WTC11 (cell line): ENCODE measurements around the gene ATG101. TPM values are rescaled to one million over a fixed set of nuclear protein-coding genes. Genes with fewer than 3 reads are reported as not detected.

Experiments used
- ATAC-seq: fragments of 200-7000 bp; cut with Tn5 transposase; 2 replicates; pipeline ENCODE4 v1.10.0; 2021; ENCODE audit warnings: mild to moderate bottlenecking, moderate library complexity
- CTCF ChIA-PET: fragments of 300-600 bp; sonication (Branson Sonifier 250); formaldehyde crosslinking; loops from one replicate; lab custom pipeline; 2021; ENCODE audit warnings: antibody characterized with exemption; lab: Charles Lee
- POLR2A ChIA-PET: fragments of 350-600 bp; sonication (Branson Sonifier 250); formaldehyde crosslinking; loops from one replicate; lab custom pipeline; 2021; ENCODE audit warnings: antibody characterized with exemption; lab: Charles Lee
- DNase-seq: peaks from one replicate; pipeline ENCODE4 v3.0.0; 2021; ENCODE audit warnings: low spot score
- H3K27ac Mint-ChIP-seq: 2 replicates; pipeline ENCODE4 v1.8.0; 2021; ENCODE audit warnings: mixed read lengths
- H3K27me3 Mint-ChIP-seq: 2 replicates; pipeline ENCODE4 v1.8.0; 2021; ENCODE audit warnings: low read depth, mild to moderate bottlenecking, moderate library complexity, mixed read lengths
- H3K36me3 Mint-ChIP-seq: 2 replicates; pipeline ENCODE4 v1.8.0; 2021; ENCODE audit warnings: mixed read lengths
- H3K4me1 Mint-ChIP-seq: 2 replicates; pipeline ENCODE4 v1.8.0; 2022; ENCODE audit warnings: mixed read lengths
- H3K4me3 Mint-ChIP-seq: 2 replicates; pipeline ENCODE4 v1.8.0; 2021; ENCODE audit warnings: mild to moderate bottlenecking, moderate library complexity, mixed read lengths
- H3K9me3 Mint-ChIP-seq: 2 replicates; pipeline ENCODE4 v1.8.0; 2021; ENCODE audit warnings: mixed read lengths
- ARID4B ChIP-seq: sonication (generic); formaldehyde crosslinking; IDR thresholded peaks from 2 replicates; pipeline ENCODE4 v1.8.0; 2023; ENCODE audit warnings: missing genetic modification reagents, mild to moderate bottlenecking, borderline replicate concordance
- CBFB ChIP-seq: sonication (generic); formaldehyde crosslinking; IDR thresholded peaks from 2 replicates; pipeline ENCODE4 v1.8.1; 2022; ENCODE audit warnings: mild to moderate bottlenecking, low read depth, missing genetic modification reagents
- ELF4 ChIP-seq: sonication (generic); formaldehyde crosslinking; IDR thresholded peaks from 2 replicates; pipeline ENCODE4 v1.8.1; 2022; ENCODE audit warnings: low read depth, mild to moderate bottlenecking, moderate library complexity, missing genetic modification reagents
- EMX1 ChIP-seq: fragments of 250-450 bp; sonication (Bioruptor Pico); IDR thresholded peaks from 2 replicates; pipeline ENCODE4 v1.8.0; 2021; ENCODE audit warnings: mild to moderate bottlenecking
- FOXJ3 ChIP-seq: sonication (generic); formaldehyde crosslinking; IDR thresholded peaks from 2 replicates; pipeline ENCODE4 v1.9.0; 2021; ENCODE audit warnings: missing genetic modification reagents, mild to moderate bottlenecking, borderline replicate concordance
- FOXP1 ChIP-seq: sonication (generic); formaldehyde crosslinking; IDR thresholded peaks from 2 replicates; pipeline ENCODE4 v1.8.0; 2022; ENCODE audit warnings: missing genetic modification reagents, mild to moderate bottlenecking, moderate library complexity, borderline replicate concordance
- GRHL2 ChIP-seq: fragments of 250-450 bp; sonication (Bioruptor Pico); IDR thresholded peaks from 2 replicates; pipeline ENCODE4 v1.8.0; 2022; ENCODE audit warnings: mild to moderate bottlenecking, moderate library complexity; ENCODE audit not compliant: insufficient replicate concordance, severe bottlenecking
- MLX ChIP-seq: sonication (generic); formaldehyde crosslinking; IDR thresholded peaks from 2 replicates; pipeline ENCODE4 v1.8.1; 2023; ENCODE audit warnings: mild to moderate bottlenecking, missing genetic modification reagents, moderate library complexity
- MYBL2 ChIP-seq: sonication (generic); formaldehyde crosslinking; IDR thresholded peaks from 2 replicates; pipeline ENCODE4 v1.8.1; 2023; ENCODE audit warnings: mild to moderate bottlenecking, moderate library complexity, missing genetic modification reagents
- NFE2L1 ChIP-seq: sonication (generic); formaldehyde crosslinking; IDR thresholded peaks from 2 replicates; pipeline ENCODE4 v1.8.1; 2023; ENCODE audit warnings: missing genetic modification reagents
- NR1H2 ChIP-seq: sonication (generic); formaldehyde crosslinking; IDR thresholded peaks from 2 replicates; pipeline ENCODE4 v1.9.0; 2021; ENCODE audit warnings: mild to moderate bottlenecking, moderate library complexity, missing genetic modification reagents
- RELA ChIP-seq: sonication (generic); formaldehyde crosslinking; IDR thresholded peaks from 2 replicates; pipeline ENCODE4 v1.8.1; 2022; ENCODE audit warnings: missing genetic modification reagents, mild to moderate bottlenecking, borderline replicate concordance
- TCF7 ChIP-seq: sonication (generic); formaldehyde crosslinking; IDR thresholded peaks from 2 replicates; pipeline ENCODE4 v1.8.0; 2022; ENCODE audit warnings: mild to moderate bottlenecking, low read depth, missing genetic modification reagents, moderate library complexity
- TEAD1 ChIP-seq: sonication (generic); formaldehyde crosslinking; IDR thresholded peaks from 2 replicates; pipeline ENCODE4 v1.8.0; 2022; ENCODE audit warnings: mild to moderate bottlenecking, missing genetic modification reagents
- USF1 ChIP-seq: sonication (generic); formaldehyde crosslinking; IDR thresholded peaks from 2 replicates; pipeline ENCODE4 v1.8.0; 2022; ENCODE audit warnings: mild to moderate bottlenecking, missing genetic modification reagents
- ZNF121 ChIP-seq: sonication (generic); formaldehyde crosslinking; IDR thresholded peaks from 2 replicates; pipeline ENCODE4 v1.8.0; 2023; ENCODE audit warnings: missing genetic modification reagents
- ZNF138 ChIP-seq: sonication (generic); formaldehyde crosslinking; conservative IDR thresholded peaks from 2 replicates; pipeline ENCODE4 v1.8.1; 2022; ENCODE audit warnings: mild to moderate bottlenecking, moderate library complexity, missing genetic modification reagents
- ZNF219 ChIP-seq: sonication (generic); formaldehyde crosslinking; IDR thresholded peaks from 2 replicates; pipeline ENCODE4 v1.8.0; 2023; ENCODE audit warnings: missing genetic modification reagents, mild to moderate bottlenecking, borderline replicate concordance
- ZNF232 ChIP-seq: sonication (generic); formaldehyde crosslinking; IDR thresholded peaks from 2 replicates; pipeline ENCODE4 v1.8.0; 2022; ENCODE audit warnings: mild to moderate bottlenecking, missing genetic modification reagents
- ZNF396 ChIP-seq: fragments of 250-450 bp; sonication (Bioruptor Pico); IDR thresholded peaks from 2 replicates; pipeline ENCODE4 v1.8.0; 2021; ENCODE audit warnings: mild to moderate bottlenecking, moderate library complexity, borderline replicate concordance
- ZNF416 ChIP-seq: fragments of 250-450 bp; sonication (Bioruptor Pico); IDR thresholded peaks from 2 replicates; pipeline ENCODE4 v1.9.0; 2021; ENCODE audit warnings: mild to moderate bottlenecking, inconsistent platforms
- ZNF425 ChIP-seq: fragments of 250-450 bp; sonication (Bioruptor Pico); conservative IDR thresholded peaks from 2 replicates; pipeline ENCODE4 v1.9.0; 2021; ENCODE audit warnings: mild to moderate bottlenecking
- ZNF671 ChIP-seq: fragments of 250-450 bp; sonication (Bioruptor Pico); IDR thresholded peaks from 2 replicates; pipeline ENCODE4 v1.8.0; 2021; ENCODE audit warnings: mild to moderate bottlenecking
- total RNA-seq: library from RNA; stranded (reverse); gene quantifications from 3 replicates; pipeline ENCODE4 v1.2.3, GENCODE V29; 2021

The ATG101 gene
- total RNA-seq, 1 experiment from 2014 or later: 52.1 TPM

GRCh38 chr12:52067081-52067374 is 2.8 kb upstream of the ATG101 start (continued):
- TF ChIP-seq TEAD1: no peak

GRCh38 chr12:52070185-52070925 is 577 bp downstream of the ATG101 start:
- peaks cover 31% of the 10 kb centered on the region for H3K36me3 Mint-ChIP-seq
- ChIA-PET POLR2A (interaction anchor here (0.7 to 4.2 kb wide), 5 partner anchors 11 to 50 kb away, joined by 3 to 17 read pairs (median 7); no protein-coding TSS in a partner anchor), CTCF (interaction anchor here (0.8 to 6.7 kb wide), 18 partner anchors 10 to 77 kb away, joined by 3 to 165 read pairs (median 8); partner anchors contain the start of genes NR4A1 and SMIM41)
- H3K4me1 Mint-ChIP-seq: peaks cover 14% of the 10 kb centered on the region
- peak overlapping the region; percentile 97 for H3K4me3 Mint-ChIP-seq
- TF ChIP-seq ZNF671 (CRISPR knock-in tag) (no peak), EMX1 (CRISPR knock-in tag) (no peak), ZNF232 (CRISPR knock-in tag) (no peak), MYBL2 (CRISPR knock-in tag) (no peak), USF1 (CRISPR knock-in tag) (0 out of 2 replicates have a peak, but pooled peaks have one; percentile 2), ZNF396 (CRISPR knock-in tag) (no peak), ELF4 (CRISPR knock-in tag) (no peak), FOXP1 (peak; percentile 8; the same call in 1 of the 2 replicates), NR1H2 (CRISPR knock-in tag) (0 out of 2 replicates have a peak, but pooled peaks have one; percentile 19), FOXJ3 (CRISPR knock-in tag) (no peak), GRHL2 (CRISPR knock-in tag) (no peak), RELA (CRISPR knock-in tag) (0 out of 2 replicates have a peak, but pooled peaks have one; percentile 64)
- peak overlapping the region; percentile 94 for H3K27ac Mint-ChIP-seq
- no peaks in the 10 kb centered on the region for H3K9me3 Mint-ChIP-seq
- no peak for DNase-seq
- H3K27me3 Mint-ChIP-seq: peaks cover 5% of the 10 kb centered on the region
- ATAC-seq: no peak

GRCh38 chr12:52073531-52074381 is 4.0 kb downstream of the ATG101 start:
- no peak for ATAC-seq
- peaks cover 54% of the 10 kb centered on the region for H3K36me3 Mint-ChIP-seq
- H3K27ac Mint-ChIP-seq: no peak overlapping the region
- DNase-seq: no peak
- no peaks in the 10 kb centered on the region for H3K9me3 Mint-ChIP-seq
- H3K4me3 Mint-ChIP-seq: no peak overlapping the region
- ChIA-PET POLR2A (interaction anchor here (0.6 kb wide), 1 partner anchor 45 kb away, joined by 3 read pairs; no protein-coding TSS in a partner anchor), CTCF (interaction anchor here (1.0 to 1.4 kb wide), 2 partner anchors 48 to 53 kb away, joined by 3 to 5 read pairs; no protein-coding TSS in a partner anchor)
- TF ChIP-seq ZNF121 (no peak), ZNF138 (no peak), MLX (CRISPR knock-in tag) (no peak), ARID4B (CRISPR knock-in tag) (no peak), NFE2L1 (CRISPR knock-in tag) (no peak), ZNF416 (CRISPR knock-in tag) (no peak), ZNF219 (CRISPR knock-in tag) (no peak), CBFB (no peak), TCF7 (CRISPR knock-in tag) (no peak), ZNF425 (CRISPR knock-in tag) (no peak)
- 0 out of 2 replicates have a peak, but pooled peaks cover 3% of the 10 kb centered on the region for H3K27me3 Mint-ChIP-seq
- peaks cover 14% of the 10 kb centered on the region for H3K4me1 Mint-ChIP-seq
